Measurements from ENCODE around the gene YIF1A.
"Not testable (repeated sequence)": the region's sequence is repeated elsewhere in the genome, so short reads cannot be mapped to it uniquely, and the experiment has no call there.

YIF1A gene

DNA sequence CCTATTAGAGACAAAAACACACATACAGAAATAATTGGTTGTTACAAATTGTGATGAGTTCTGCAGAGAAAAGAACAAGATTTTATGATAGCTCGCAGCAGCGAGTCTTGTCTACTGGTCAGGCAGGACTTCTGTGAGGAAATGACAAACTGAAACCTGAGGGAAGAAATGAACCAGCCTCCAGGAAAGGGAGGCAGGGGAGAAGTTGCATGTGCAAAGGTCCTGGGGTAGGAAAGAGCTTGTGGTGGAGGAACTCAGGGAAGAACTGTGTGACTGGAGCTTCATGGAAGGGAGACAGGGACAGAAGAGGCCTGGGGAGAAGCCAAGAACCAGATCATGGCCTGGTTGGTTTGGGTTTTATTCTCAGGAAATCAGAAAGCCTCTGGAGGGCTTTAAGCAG lies 29.7 kb downstream of the YIF1A start:
- TF ChIP-seq, protein P1, sequence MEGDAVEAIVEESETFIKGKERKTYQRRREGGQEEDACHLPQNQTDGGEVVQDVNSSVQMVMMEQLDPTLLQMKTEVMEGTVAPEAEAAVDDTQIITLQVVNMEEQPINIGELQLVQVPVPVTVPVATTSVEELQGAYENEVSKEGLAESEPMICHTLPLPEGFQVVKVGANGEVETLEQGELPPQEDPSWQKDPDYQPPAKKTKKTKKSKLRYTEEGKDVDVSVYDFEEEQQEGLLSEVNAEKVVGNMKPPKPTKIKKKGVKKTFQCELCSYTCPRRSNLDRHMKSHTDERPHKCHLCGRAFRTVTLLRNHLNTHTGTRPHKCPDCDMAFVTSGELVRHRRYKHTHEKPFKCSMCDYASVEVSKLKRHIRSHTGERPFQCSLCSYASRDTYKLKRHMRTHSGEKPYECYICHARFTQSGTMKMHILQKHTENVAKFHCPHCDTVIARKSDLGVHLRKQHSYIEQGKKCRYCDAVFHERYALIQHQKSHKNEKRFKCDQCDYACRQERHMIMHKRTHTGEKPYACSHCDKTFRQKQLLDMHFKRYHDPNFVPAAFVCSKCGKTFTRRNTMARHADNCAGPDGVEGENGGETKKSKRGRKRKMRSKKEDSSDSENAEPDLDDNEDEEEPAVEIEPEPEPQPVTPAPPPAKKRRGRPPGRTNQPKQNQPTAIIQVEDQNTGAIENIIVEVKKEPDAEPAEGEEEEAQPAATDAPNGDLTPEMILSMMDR (IDR thresholded peaks at IDR 0.05; ENCODE audit: low read depth, low read length), result no peak
- H3K4me3 ChIP-seq (ENCODE audit: low read depth, low read length), result no peak overlapping the region

DNA sequence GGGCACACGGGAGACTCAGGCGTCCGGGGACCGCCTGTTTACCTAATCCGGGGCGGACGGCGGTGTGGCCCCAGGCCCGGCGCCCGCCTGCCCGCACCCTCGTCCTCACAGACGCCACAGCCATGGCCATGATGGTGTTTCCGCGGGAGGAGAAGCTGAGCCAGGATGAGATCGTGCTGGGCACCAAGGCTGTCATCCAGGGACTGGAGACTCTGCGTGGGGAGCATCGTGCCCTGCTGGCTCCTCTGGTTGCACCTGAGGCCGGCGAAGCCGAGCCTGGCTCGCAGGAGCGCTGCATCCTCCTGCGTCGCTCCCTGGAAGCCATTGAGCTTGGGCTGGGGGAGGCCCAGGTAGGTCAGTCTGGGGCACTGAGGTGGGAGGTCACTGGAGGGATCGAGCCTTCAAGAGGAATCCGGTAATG lies 30.5 kb downstream of the YIF1A start:
- TF ChIP-seq, protein P1 (IDR thresholded peaks at IDR 0.05; ENCODE audit: low read depth, low read length), result no peak
- H3K4me3 ChIP-seq (ENCODE audit: low read depth, low read length), result peak overlapping the region; percentile 96

DNA sequence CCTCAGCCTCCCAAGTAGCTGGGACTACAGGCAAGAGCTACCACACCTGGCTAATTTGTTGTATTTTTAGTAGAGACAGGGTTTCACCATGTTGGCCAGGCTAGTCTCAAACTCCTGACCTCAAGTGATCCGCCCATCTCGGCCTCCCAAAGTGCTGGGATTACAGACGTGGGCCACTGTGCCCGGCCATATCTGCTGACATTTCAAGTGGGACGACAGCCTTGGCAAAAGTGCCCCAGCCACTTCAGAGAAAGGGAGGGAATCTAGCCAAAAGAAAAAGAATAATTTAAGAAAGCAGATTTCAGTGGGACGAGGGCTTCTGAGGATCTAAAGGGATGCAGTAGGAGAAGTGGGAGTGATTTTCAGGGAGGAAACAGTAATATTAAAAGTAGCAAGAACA lies 35.9 kb downstream of the YIF1A start:
- not testable (repeated sequence) for H3K4me3 ChIP-seq (ENCODE audit: low read depth, low read length)

DNA sequence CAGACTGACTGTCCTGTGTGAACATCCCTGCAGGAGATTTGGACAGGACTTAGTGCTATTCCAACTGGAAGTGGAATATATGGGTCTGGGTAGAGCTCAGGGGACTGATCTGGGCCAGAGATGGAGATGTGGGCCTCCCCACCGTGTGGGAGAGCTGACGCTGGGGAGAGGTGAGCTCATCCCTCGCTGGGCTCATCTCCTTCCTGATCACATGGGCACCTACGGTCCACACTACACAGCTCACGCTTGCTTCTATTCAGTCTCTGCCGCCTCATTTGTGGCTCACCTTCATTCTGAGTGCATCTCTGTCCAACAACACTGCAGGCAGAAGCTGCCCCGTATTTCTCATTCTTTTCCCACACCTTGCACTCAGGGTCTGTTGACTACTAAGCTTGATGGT lies 37.1 kb downstream of the YIF1A start:
- TF ChIP-seq, protein P1 (IDR thresholded peaks at IDR 0.05; ENCODE audit: low read depth, low read length), result no peak
- no peak overlapping the region for H3K4me3 ChIP-seq (ENCODE audit: low read depth, low read length)

DNA sequence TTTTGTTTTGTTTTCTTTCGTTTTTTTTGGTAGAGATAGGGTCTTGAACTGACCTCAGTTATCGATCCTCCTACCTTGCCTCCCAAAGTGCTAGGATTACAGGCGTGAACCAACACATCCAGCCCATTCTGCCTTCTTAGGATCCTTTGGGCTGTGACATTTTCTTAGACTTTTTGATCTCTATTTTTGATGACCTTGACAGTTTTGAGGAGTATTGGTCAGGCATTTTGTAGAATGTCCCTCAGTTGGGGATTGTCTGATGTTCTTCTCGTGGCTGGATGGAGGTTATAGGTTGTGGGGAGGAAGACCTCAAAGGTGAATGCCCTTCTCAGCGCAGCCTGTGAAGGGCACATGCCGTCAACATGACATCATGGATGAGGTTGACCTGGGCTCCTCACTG lies 40.0 kb downstream of the YIF1A start:
- H3K4me3 ChIP-seq (ENCODE audit: low read depth, low read length), result no peak overlapping the region
- TF ChIP-seq, protein P1 (IDR thresholded peaks at IDR 0.05; ENCODE audit: low read depth, low read length), result no peak

DNA sequence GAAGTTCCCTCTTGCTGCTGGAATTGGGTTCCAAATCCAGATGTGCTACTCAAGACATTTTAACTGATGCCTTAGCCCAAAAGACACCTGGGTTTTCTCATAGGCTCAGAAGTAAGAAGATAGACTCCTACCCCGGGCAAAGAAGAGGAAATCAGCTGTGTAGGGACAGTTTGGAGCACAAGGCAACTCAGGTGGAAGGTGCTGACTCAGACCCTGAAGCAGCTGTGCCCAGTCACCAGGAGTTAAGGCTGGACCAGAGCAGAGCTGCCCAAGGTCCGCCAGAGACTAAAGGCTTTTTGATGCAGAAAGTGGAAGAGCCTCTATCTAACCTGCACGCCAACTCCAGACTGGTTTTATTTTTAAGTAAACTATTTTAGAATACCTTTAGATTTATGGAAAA lies 41.1 kb downstream of the YIF1A start:
- H3K4me3 ChIP-seq (ENCODE audit: low read depth, low read length), result no peak overlapping the region
- TF ChIP-seq, protein P1 (IDR thresholded peaks at IDR 0.05; ENCODE audit: low read depth, low read length), result no peak

DNA sequence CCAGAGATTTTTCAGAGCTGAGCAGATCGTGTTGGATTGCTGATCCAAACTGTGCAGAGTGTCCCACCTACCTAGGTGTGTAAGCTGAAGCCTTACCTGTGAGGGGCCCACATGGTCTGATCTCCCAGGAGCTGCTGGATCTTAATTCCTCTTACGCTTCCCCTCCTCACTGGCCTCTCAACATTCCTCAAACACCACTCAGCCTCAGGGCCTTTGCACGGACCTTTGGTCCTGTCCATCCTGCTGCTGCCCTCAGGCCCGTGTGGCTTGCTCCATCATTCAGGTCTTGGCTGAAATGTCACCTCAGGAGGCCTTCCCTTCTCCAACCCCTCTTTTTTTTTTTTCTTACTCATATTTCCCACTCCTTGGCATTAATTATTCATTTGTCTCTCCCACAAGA lies 41.6 kb downstream of the YIF1A start:
- H3K4me3 ChIP-seq (ENCODE audit: low read depth, low read length), result no peak overlapping the region
- TF ChIP-seq, protein P1 (IDR thresholded peaks at IDR 0.05; ENCODE audit: low read depth, low read length), result no peak

DNA sequence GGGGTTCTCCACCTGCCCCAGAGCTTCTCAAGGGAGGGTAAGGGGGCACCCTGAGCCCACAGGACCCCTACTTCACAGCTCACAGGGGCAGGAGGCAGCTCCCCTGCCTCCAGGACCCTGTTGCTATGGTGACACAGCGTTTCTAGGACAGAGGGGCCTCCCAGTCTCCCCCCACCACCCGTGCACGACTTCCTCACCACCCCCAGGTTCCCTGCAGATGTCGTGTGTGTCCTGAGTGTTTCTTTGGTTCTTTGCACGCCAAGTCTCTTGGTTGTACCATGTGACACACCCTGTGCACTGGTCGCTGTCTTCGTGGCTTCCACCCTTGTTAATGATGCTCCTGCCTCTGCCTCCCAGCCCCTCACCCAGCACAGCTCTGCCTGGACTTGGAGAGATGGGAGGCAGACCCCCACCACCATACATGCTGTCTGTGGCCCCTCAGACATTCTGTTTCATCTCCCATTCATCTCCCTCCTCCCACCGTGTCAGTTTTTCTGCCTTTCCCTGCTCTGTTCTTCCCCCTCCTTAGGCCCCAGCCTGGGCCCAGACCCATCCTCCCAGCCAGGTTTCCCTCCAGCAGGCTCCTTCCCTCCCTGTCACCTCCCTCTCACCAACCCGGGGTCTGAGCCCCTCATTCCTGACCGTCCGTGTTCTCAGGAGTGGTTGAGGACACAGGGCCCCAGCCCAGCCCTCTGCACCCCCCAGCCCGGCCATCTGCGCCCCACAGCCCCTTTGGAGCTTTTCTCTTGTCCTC lies 45.0 kb downstream of the YIF1A start:
- no peak overlapping the region for H3K4me3 ChIP-seq (ENCODE audit: low read depth, low read length)
- TF ChIP-seq, protein P1 (IDR thresholded peaks at IDR 0.05; ENCODE audit: low read depth, low read length), result no peak

Data from WI38 (cell line).